Measurements from ENCODE around the gene DHRS1. TPM values are rescaled to one million over a fixed set of nuclear protein-coding genes. Genes with fewer than 3 reads are reported as not detected.
"Not testable (repeated sequence)": the region's sequence is repeated elsewhere in the genome, so short reads cannot be mapped to it uniquely, and the experiment has no call there.

DHRS1 gene
- total RNA-seq, 1 experiment from 2014 or later: 6.9 TPM

DNA sequence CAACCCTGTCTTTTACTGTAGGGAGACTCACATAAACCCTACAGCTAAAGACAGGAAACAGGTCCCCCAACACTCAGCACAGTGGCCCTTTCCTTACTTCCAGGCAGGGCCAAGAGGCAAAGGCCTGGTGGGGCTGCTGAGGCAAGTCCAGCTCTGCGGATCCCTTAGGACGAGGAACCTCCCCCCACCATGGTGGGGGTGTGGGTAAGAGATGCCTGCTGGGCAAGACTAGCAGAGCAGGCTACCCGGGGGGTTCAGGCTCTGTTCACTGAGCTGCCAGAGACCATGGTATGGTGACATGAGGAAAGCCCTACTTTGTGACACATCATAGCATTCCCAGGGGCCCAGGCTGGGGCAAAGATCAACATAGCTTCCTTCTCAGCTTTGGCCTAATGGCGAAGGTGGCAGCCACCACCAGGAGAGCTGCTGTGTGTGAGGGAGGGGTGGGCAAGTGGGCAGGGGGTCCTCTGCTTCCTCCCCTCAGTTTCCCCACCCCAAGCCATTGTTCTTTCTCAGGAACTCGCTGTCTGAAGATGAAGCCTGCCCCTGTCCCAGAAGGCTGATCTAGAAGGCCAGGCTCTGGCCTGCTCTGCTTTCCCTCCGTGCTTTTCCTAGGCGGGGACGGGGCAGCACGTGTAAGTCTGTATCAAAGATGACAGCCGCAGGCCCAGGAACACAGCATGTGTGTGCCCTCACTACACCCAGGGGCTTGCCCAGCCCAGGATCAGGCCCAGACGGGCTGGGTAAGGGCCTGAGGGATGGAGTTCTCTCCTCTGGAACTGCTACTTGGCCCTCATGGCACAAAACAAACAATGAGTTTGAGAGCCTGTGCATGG is 47.1 kb downstream of the DHRS1 start:
- DNase-seq (ENCODE audit: low read depth): no peak

- DNase-seq (ENCODE audit: low read depth): no peak
These were observed 47.7 kb downstream of the DHRS1 start for GRCh38 chr14:24251880-24252288.

DNA sequence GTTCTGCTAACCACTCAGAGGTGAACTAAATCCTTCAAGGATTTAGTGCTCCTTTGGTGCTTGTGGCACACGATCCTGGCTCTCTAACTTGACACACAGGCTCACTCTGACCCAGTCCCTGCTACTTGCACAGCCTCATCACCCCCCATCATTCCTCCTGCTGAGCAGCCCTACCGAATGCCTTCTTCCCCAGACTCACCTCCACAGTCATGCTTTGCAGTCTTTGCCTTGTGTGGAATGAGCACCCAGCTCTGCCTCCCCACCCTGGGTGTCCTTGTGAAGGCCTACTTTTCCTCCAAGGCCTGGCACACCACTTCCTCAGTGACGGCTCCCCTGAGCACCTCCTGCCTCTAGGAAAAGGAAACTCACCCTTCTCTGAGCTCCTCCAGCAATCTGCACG is 49.2 kb downstream of the DHRS1 start:
- no peak for DNase-seq (ENCODE audit: low read depth)

- DNase-seq (ENCODE audit: low read depth): no peak
These were observed 50.2 kb downstream of the DHRS1 start for GRCh38 chr14:24249230-24250021.

DNA sequence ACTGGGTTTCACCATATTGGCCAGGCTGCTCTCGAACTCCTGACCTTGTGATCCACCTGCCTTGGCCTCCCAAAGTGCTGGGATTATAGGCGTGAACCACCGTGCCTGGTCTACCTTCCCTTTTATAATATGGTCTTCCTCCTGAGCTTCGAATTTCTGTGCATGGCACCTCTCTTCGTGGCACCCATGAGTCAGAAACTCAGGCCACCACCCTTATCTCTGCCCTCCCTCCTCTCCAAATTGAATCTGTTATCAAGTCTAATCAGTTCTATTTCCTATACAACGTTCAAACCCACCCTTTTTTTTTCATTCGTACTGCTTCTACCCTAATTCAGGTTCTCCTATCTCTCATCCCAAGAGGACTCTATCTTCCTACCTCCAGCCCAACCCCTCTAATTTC is 52.2 kb downstream of the DHRS1 start:
- DNase-seq (ENCODE audit: low read depth): no peak

GRCh38 chr14:24246765-24247212 is 52.8 kb downstream of the DHRS1 start:
- DNase-seq (ENCODE audit: low read depth): peak; percentile 10

GRCh38 chr14:24245350-24245749 is 54.2 kb downstream of the DHRS1 start:
- not testable (repeated sequence) for DNase-seq (ENCODE audit: low read depth)

GRCh38 chr14:24243336-24243836 is 56.2 kb downstream of the DHRS1 start:
- DNase-seq (ENCODE audit: low read depth): peak; percentile 78

GRCh38 chr14:24241829-24242443 is 57.6 kb downstream of the DHRS1 start:
- DNase-seq (ENCODE audit: low read depth): peak; percentile 56

Other genes starting within 250 kb of the DHRS1 start
- 0.07 and 0.11 TPM in 2 replicates for gene CARMIL3, start 247.8 kb downstream of the DHRS1 start, total RNA-seq (2014; rRNA removed; shearing (Covaris generic))
- not detected in 2 replicates for gene CPNE6, start 228.2 kb downstream of the DHRS1 start, total RNA-seq (2014; rRNA removed; shearing (Covaris generic))
- 27.1 and 29.3 TPM in 2 replicates for gene PCK2, start 205.5 kb downstream of the DHRS1 start, total RNA-seq (2014; rRNA removed; shearing (Covaris generic))
- 37.2 and 46.7 TPM in 2 replicates for gene DCAF11, start 185.0 kb downstream of the DHRS1 start, total RNA-seq (2014; rRNA removed; shearing (Covaris generic))
- gene NRL, start 184.8 kb downstream of the DHRS1 start, total RNA-seq (2014; rRNA removed; shearing (Covaris generic)): 1.3 and 4.4 TPM in 2 replicates
- gene FITM1, start 169.1 kb downstream of the DHRS1 start, total RNA-seq (2014; rRNA removed; shearing (Covaris generic)): 0.63 TPM in 1 of 2 replicates, not detected in the other
- 130 and 149 TPM in 2 replicates for gene PSME1, start 163.6 kb downstream of the DHRS1 start, total RNA-seq (2014; rRNA removed; shearing (Covaris generic))
- gene EMC9, start 158.2 kb downstream of the DHRS1 start, total RNA-seq (2014; rRNA removed; shearing (Covaris generic)): 30.2 and 32.2 TPM in 2 replicates
- 224 and 243 TPM in 2 replicates for gene PSME2, start 153.2 kb downstream of the DHRS1 start, total RNA-seq (2014; rRNA removed; shearing (Covaris generic))
- 57.7 and 69.8 TPM in 2 replicates for gene RNF31, start 152.3 kb downstream of the DHRS1 start, total RNA-seq (2014; rRNA removed; shearing (Covaris generic))
- 5.0 and 7.8 TPM in 2 replicates for gene IRF9, start 138.5 kb downstream of the DHRS1 start, total RNA-seq (2014; rRNA removed; shearing (Covaris generic))
- 0.53 and 1.0 TPM in 2 replicates for gene REC8, start 127.7 kb downstream of the DHRS1 start, total RNA-seq (2014; rRNA removed; shearing (Covaris generic))
- 242 and 273 TPM in 2 replicates for gene IPO4, start 111.0 kb downstream of the DHRS1 start, total RNA-seq (2014; rRNA removed; shearing (Covaris generic))
- 54.0 and 68.3 TPM in 2 replicates for gene TM9SF1, start 104.3 kb downstream of the DHRS1 start, total RNA-seq (2014; rRNA removed; shearing (Covaris generic))
- 0.13 TPM in 1 of 2 replicates, not detected in the other for gene TSSK4, start 94.1 kb downstream of the DHRS1 start, total RNA-seq (2014; rRNA removed; shearing (Covaris generic))
- gene CHMP4A, start 86.3 kb downstream of the DHRS1 start, total RNA-seq (2014; rRNA removed; shearing (Covaris generic)): 20.0 and 44.4 TPM in 2 replicates
- gene MDP1, start 83.7 kb downstream of the DHRS1 start, total RNA-seq (2014; rRNA removed; shearing (Covaris generic)): 10.6 and 12.3 TPM in 2 replicates
- 307 and 368 TPM in 2 replicates for gene NEDD8, start 67.4 kb downstream of the DHRS1 start, total RNA-seq (2014; rRNA removed; shearing (Covaris generic))
- gene GMPR2, start 66.9 kb downstream of the DHRS1 start, total RNA-seq (2014; rRNA removed; shearing (Covaris generic)): 92.5 and 107 TPM in 2 replicates
- gene TINF2, start 57.2 kb downstream of the DHRS1 start, total RNA-seq (2014; rRNA removed; shearing (Covaris generic)): 47.2 and 52.4 TPM in 2 replicates
- gene TGM1, start 36.6 kb downstream of the DHRS1 start, total RNA-seq (2014; rRNA removed; shearing (Covaris generic)): 0.76 and 1.4 TPM in 2 replicates
- 24.0 and 24.5 TPM in 2 replicates for gene RABGGTA, start 28.2 kb downstream of the DHRS1 start, total RNA-seq (2014; rRNA removed; shearing (Covaris generic))
- gene NOP9, start 70 bp upstream of the DHRS1 start, total RNA-seq (2014; rRNA removed; shearing (Covaris generic)): 21.1 and 25.6 TPM in 2 replicates
- gene CIDEB, start 8.2 kb upstream of the DHRS1 start, total RNA-seq (2014; rRNA removed; shearing (Covaris generic)): 0.10 TPM in 1 of 2 replicates, not detected in the other
- 5.0 and 7.8 TPM in 2 replicates for gene LTB4R2, start 10.4 kb upstream of the DHRS1 start, total RNA-seq (2014; rRNA removed; shearing (Covaris generic))
- 3.8 and 6.5 TPM in 2 replicates for gene LTB4R, start 11.7 kb upstream of the DHRS1 start, total RNA-seq (2014; rRNA removed; shearing (Covaris generic))
- gene ADCY4, start 35.3 kb upstream of the DHRS1 start, total RNA-seq (2014; rRNA removed; shearing (Covaris generic)): not detected in 2 replicates
- 0.08 TPM in 1 of 2 replicates, not detected in the other for gene RIPK3, start 40.2 kb upstream of the DHRS1 start, total RNA-seq (2014; rRNA removed; shearing (Covaris generic))
- 0.32 TPM in 1 of 2 replicates, not detected in the other for gene NFATC4, start 68.4 kb upstream of the DHRS1 start, total RNA-seq (2014; rRNA removed; shearing (Covaris generic))
- gene NYNRIN, start 99.2 kb upstream of the DHRS1 start, total RNA-seq (2014; rRNA removed; shearing (Covaris generic)): 0.03 and 0.05 TPM in 2 replicates
- 0.35 and 0.84 TPM in 2 replicates for gene CBLN3, start 129.9 kb upstream of the DHRS1 start, total RNA-seq (2014; rRNA removed; shearing (Covaris generic))
- gene KHNYN, start 130.2 kb upstream of the DHRS1 start, total RNA-seq (2014; rRNA removed; shearing (Covaris generic)): 18.0 and 20.8 TPM in 2 replicates
- gene SDR39U1, start 143.0 kb upstream of the DHRS1 start, total RNA-seq (2014; rRNA removed; shearing (Covaris generic)): 11.7 and 21.9 TPM in 2 replicates
- gene CMA1, start 208.5 kb upstream of the DHRS1 start, total RNA-seq (2014; rRNA removed; shearing (Covaris generic)): not detected in 2 replicates